Lower leg skin (tissue), 3 donors: ENCODE data around the gene DDX41.

Experiments used
- CTCF ChIP-seq, 3 donors: fragments of 450-650 bp; IDR thresholded peaks; one replicate each; pipeline ENCODE4 v1.5.1; 2016; ENCODE audit warnings: antibody characterized with exemption in 3 of 3, mild to moderate bottlenecking in 3 of 3, moderate library complexity in 2 of 3
- POLR2A ChIP-seq, 2 donors: fragments of 450-650 bp; IDR thresholded peaks; one replicate each; pipeline ENCODE4 v1.6.1; 2016 to 2017; ENCODE audit warnings: antibody characterized with exemption in 2 of 2, mild to moderate bottlenecking in 1 of 2, moderate library complexity in 1 of 2

- no peak for TF ChIP-seq CTCF (IDR thresholded peaks at IDR 0.05)
- TF ChIP-seq POLR2A (IDR thresholded peaks at IDR 0.05) = no peak
Measured at GRCh38 chr5:177523711-177524538, 7.2 kb upstream of the DDX41 start.
